Heart left ventricle (tissue), 16 donors: ENCODE data around the gene CPM. TPM values are rescaled to one million over a fixed set of nuclear protein-coding genes. Genes with fewer than 3 reads are reported as not detected.

Experiments used
- ATAC-seq, 4 donors: fragments of 200-7000 bp; cut with Tn5 transposase; one replicate each; pipeline ENCODE4 v1.9.1; 2020 to 2022; ENCODE audit warnings: moderate library complexity in 4 of 4, mild to moderate bottlenecking in 3 of 4, moderate number of reproducible peaks in 1 of 4
- DNase-seq, 5 donors: peaks; one replicate each; pipeline ENCODE4 v3.0.0-alpha.2; 2020
- H3K27ac ChIP-seq, 12 donors: fragments of 200-600 bp; sonication (generic) in 4 of 12; one replicate each; pipeline versions ENCODE4 v1.5.0 to v1.8.0; 2016 to 2022; ENCODE audit warnings: mild to moderate bottlenecking in 2 of 12
- H3K27me3 ChIP-seq, 9 donors: fragments of 200-600 bp; sonication (generic) in 2 of 9; one replicate each; pipeline versions ENCODE4 v1.5.1 to v1.8.0; 2016 to 2022; ENCODE audit warnings: mild to moderate bottlenecking in 3 of 9
- H3K36me3 ChIP-seq, 9 donors: fragments of 200-600 bp; sonication (generic) in 2 of 9; one replicate each; pipeline versions ENCODE4 v1.5.0 to v1.8.0; 2018 to 2022; ENCODE audit warnings: mild to moderate bottlenecking in 2 of 9
- H3K4me1 ChIP-seq, 12 donors: fragments of 200-600 bp; sonication (generic) in 4 of 12; one replicate each; pipeline versions ENCODE4 v1.5.0 to v1.8.0; 2016 to 2022; ENCODE audit warnings: mild to moderate bottlenecking in 3 of 12
- H3K4me3 ChIP-seq, 12 donors: fragments of 200-600 bp; sonication (generic) in 4 of 12; one replicate each; pipeline versions ENCODE4 v1.5.0 to v1.8.0; 2017 to 2022; ENCODE audit warnings: mild to moderate bottlenecking in 9 of 12, moderate library complexity in 4 of 12
- H3K9me3 ChIP-seq, 12 donors: fragments of 200-600 bp; sonication (generic) in 4 of 12; one replicate each; pipeline versions ENCODE4 v1.5.0 to v1.8.0; 2016 to 2022; ENCODE audit warnings: mild to moderate bottlenecking in 1 of 12
- CTCF ChIP-seq, 12 donors: fragments of 200-600 bp; sonication (generic) in 4 of 12; IDR thresholded peaks; one replicate each; pipeline versions ENCODE4 v1.5.0 to v1.8.0; 2018 to 2022; ENCODE audit warnings: antibody characterized with exemption in 12 of 12, mild to moderate bottlenecking in 5 of 12
- POLR2A ChIP-seq, 2 donors: fragments of 450-650 bp; IDR thresholded peaks; one replicate each; pipeline ENCODE4 v1.6.1; 2017; ENCODE audit warnings: antibody characterized with exemption in 2 of 2, mild to moderate bottlenecking in 2 of 2, moderate library complexity in 2 of 2
- WGBS, 4 donors: extraction: QIAGEN DNeasy Blood & Tissue Kit in 2 of 4; methylation state at CpG; one replicate each; pipeline versions ENCODE4 v1.1.5 to v1.1.7; 2013 to 2018; 5-methylcytosine and 5-hydroxymethylcytosine counted together
- intact Hi-C, 10 donors: fragments of 100-400 bp; cut with DNase I; formaldehyde crosslinking; loops; one replicate each; pipeline versions ENCODE4 v1.11.1 to v1.14.2; 2022
- polyA plus RNA-seq, 2 donors: library from polyadenylated mRNA; stranded (reverse); fragments of 200-250 nt; gene quantifications; one replicate each; pipeline ENCODE4 v1.2.3, GENCODE V29; 2013
- total RNA-seq, 9 donors: library from RNA; depleted of rRNA in 2 of 9; stranded (reverse); fragments of >200 nt in 2 of 9; fragmentation: NEBNext Ultra II Directional in 3 of 9; extraction: Animal tissue kit (Norgen Biotek cat#: 25700) in 3 of 9; gene quantifications; one replicate each; pipeline versions ENCODE4 v1.1.0 to v1.2.4, GENCODE V29; 2016 to 2023
- donor health status: ischemic (EF 13 %, LVEDD 7.1; RV severe dilation, severe dysfunction).
- donor health status: healthy with polysubstance abuse.
- donor health status: DM: no; HTN: yes; CAD: no.
- donor health status: DM: no; HTN: no; CAD: no.
- donor health status: ischemic (EF 25% LVEDD 6.9; RV normal size, moderate dysfunction).
- donor health status: ischemic (EF 25% LVEDD 5.7; RV mildly dilated, moderate dysfunction).
- donor health status: healthy.
- donor health status: DM: yes; HTN: yes; CAD: no.
- donor health status: ischemic (EF 35%, LVEDD 5.7; RV mildly dilated, moderate dysfunction).
- donor health status: nonischemic (EF 11% LVEDD 7.7; RV severe dilation, severe dysfunction).
- donor health status: DM: yes; HTN: yes; CAD: no.
- donor health status: PGD.
- donor health status: ischemic (EF 29% LVEDD 5.4; RV normal size, mild dysfunction).
- donor health status: nonischemic (EF 23%, LVEDD 6.1; RV moderate dilation, normal function).

Gene CPM
- total and polyA plus RNA-seq, 11 donors, result 2.0 to 25.4 (median 8.8) TPM

- Histone ChIP-seq H3K27me3 (no peaks in the 10 kb centered on the region), H3K27ac (peak overlapping the region in 2 of 12 donors; percentile 19 to 56), H3K4me3 (no peak overlapping the region), H3K4me1 (peaks cover 0 to 16% (median 6%) of the 10 kb centered on the region in 12 donors), H3K9me3 (peaks cover 0 to 15% (median under 1%) of the 10 kb centered on the region in 12 donors), H3K36me3 (no peaks in the 10 kb centered on the region)
- ATAC-seq, result peak in 1 of 4 donors; percentile 49
- intact Hi-C loops, result no loop called here
- 71 to 76% (median 74%) methylated on average over 2 of the region's 2 CpGs for WGBS, 4 donors
- no peak for DNase-seq
- TF ChIP-seq POLR2A (IDR thresholded peaks at IDR 0.05) (no peak), CTCF (IDR thresholded peaks at IDR 0.05) (no peak)
Observed at GRCh38 chr12:68978678-68979077, 45.7 kb upstream of the CPM start.

GRCh38 chr12:68977909-68978610, 45.1 kb upstream of the CPM start:
- H3K4me1 ChIP-seq, result peaks cover 0 to 16% (median 6%) of the 10 kb centered on the region in 12 donors
- 13 to 42% (median 39%) methylated on average over 1 of the region's 1 CpG for WGBS, 4 donors
- peaks cover 0 to 9% (median 0%) of the 10 kb centered on the region in 12 donors for H3K9me3 ChIP-seq
- no peak overlapping the region for H3K4me3 ChIP-seq
- ATAC-seq, result peak in 3 of 4 donors; percentile 16 to 48 (median 47)
- H3K36me3 ChIP-seq, result no peaks in the 10 kb centered on the region
- TF ChIP-seq CTCF (IDR thresholded peaks at IDR 0.05) (peak in 1 of 12 donors; percentile 17), POLR2A (IDR thresholded peaks at IDR 0.05) (no peak)
- H3K27ac ChIP-seq, result peak overlapping the region in 2 of 12 donors; percentile 19 to 56
- intact Hi-C loops, result no loop called here
- no peaks in the 10 kb centered on the region for H3K27me3 ChIP-seq
- DNase-seq, result no peak

- no peak for DNase-seq
- 78 to 87% (median 80%) methylated on average over 3 of the region's 3 CpGs for WGBS, 4 donors
- ATAC-seq, result no peak
- no peaks in the 10 kb centered on the region for H3K27me3 ChIP-seq
- H3K4me3 ChIP-seq, result no peak overlapping the region
- peaks cover 0 to 16% (median 6%) of the 10 kb centered on the region in 12 donors for H3K4me1 ChIP-seq
- TF ChIP-seq POLR2A (IDR thresholded peaks at IDR 0.05), result no peak
- no peak for TF ChIP-seq CTCF (IDR thresholded peaks at IDR 0.05)
- no peaks in the 10 kb centered on the region for H3K36me3 ChIP-seq
- H3K27ac ChIP-seq, result no peak overlapping the region
- intact Hi-C loops, result no loop called here
- H3K9me3 ChIP-seq, result peaks cover 0 to 2% (median 0%) of the 10 kb centered on the region in 12 donors
Observed at GRCh38 chr12:68977335-68977734, 44.4 kb upstream of the CPM start.

- peaks cover 0 to 16% (median 6%) of the 10 kb centered on the region in 12 donors for H3K4me1 ChIP-seq
- no peak overlapping the region for H3K4me3 ChIP-seq
- no peak overlapping the region for H3K27ac ChIP-seq
- intact Hi-C loops, result no loop called here
- DNase-seq, result no peak
- H3K36me3 ChIP-seq, result no peaks in the 10 kb centered on the region
- WGBS, 4 donors, result 90 to 100% (median 97%) methylated on average over 2 of the region's 2 CpGs
- TF ChIP-seq POLR2A (IDR thresholded peaks at IDR 0.05), result no peak
- no peak for ATAC-seq
- H3K9me3 ChIP-seq, result no peaks in the 10 kb centered on the region
- no peaks in the 10 kb centered on the region for H3K27me3 ChIP-seq
Observed at GRCh38 chr12:68976395-68976841, 43.4 kb upstream of the CPM start.
